HEK293 (cell line): ENCODE measurements around the gene MSRB3.

ENCODE experiments used
- CTCF ChIA-PET: fragments of 350-600 bp; formaldehyde crosslinking; extraction: SDS; loops from one replicate; lab custom pipeline; 2021; ENCODE audit warnings: antibody characterized with exemption; lab: Yijun Ruan, JAX
- POLR2A ChIA-PET: fragments of 300-600 bp; formaldehyde crosslinking; extraction: SDS; loops from one replicate; lab custom pipeline; 2020; ENCODE audit warnings: antibody characterized with exemption, inconsistent platforms; lab: Yijun Ruan, JAX
- H3K27ac ChIP-seq: fragments of 200-500 bp; sonication (Bioruptor generic); 2 replicates; pipeline ENCODE4 v1.5.1; 2014; ENCODE audit warnings: low read depth, low read length, control low read depth, inconsistent platforms; ENCODE audit errors: extremely low read depth
- H3K36me3 ChIP-seq, 2 experiments: fragments of 200-500 bp in 1 of 2; sonication (Bioruptor generic) in 1 of 2; 1 replicate in 1 of 2; 2 replicates in 1 of 2; pipeline ENCODE4 v1.5.1; 2014 to 2017; ENCODE audit warnings: inconsistent platforms in 2 of 2, low read length in 2 of 2; ENCODE audit not compliant: control insufficient read depth in 2 of 2, insufficient read depth in 1 of 2
- H3K4me1 ChIP-seq: fragments of 200-500 bp; sonication (Bioruptor generic); 2 replicates; pipeline ENCODE4 v1.5.1; 2014; ENCODE audit warnings: mild to moderate bottlenecking, low read length, inconsistent platforms; ENCODE audit not compliant: control insufficient read depth, insufficient read depth
- H3K4me3 ChIP-seq: 2 replicates; pipeline ENCODE4 v1.5.1; 2011; ENCODE audit warnings: low read depth, mild to moderate bottlenecking, control low read depth, low read length, moderate library complexity
- H3K9me3 ChIP-seq: fragments of 200-500 bp; sonication (Bioruptor generic); 2 replicates; pipeline ENCODE4 v1.5.1; 2014; ENCODE audit warnings: low read depth, low read length, inconsistent platforms; ENCODE audit not compliant: control insufficient read depth, insufficient read depth
- GLI2 ChIP-seq: fragments of 450-650 bp; formaldehyde crosslinking; IDR thresholded peaks from 2 replicates; pipeline ENCODE4; 2017; ENCODE audit warnings: missing biosample characterization, missing genetic modification characterization, low read depth, borderline replicate concordance
- KLF10 ChIP-seq: fragments of 450-650 bp; IDR thresholded peaks from 2 replicates; pipeline ENCODE4 v1.5.1; 2018; ENCODE audit warnings: missing biosample characterization, mild to moderate bottlenecking, missing genetic modification characterization
- PRDM4 ChIP-seq: fragments of 450-650 bp; formaldehyde crosslinking; IDR thresholded peaks from 2 replicates; pipeline ENCODE4 v1.5.1; 2017; ENCODE audit warnings: missing biosample characterization, missing genetic modification characterization
- REST ChIP-seq: fragments of 450-650 bp; formaldehyde crosslinking; IDR thresholded peaks from 2 replicates; pipeline ENCODE4 v1.5.1; 2016; ENCODE audit warnings: missing biosample characterization, missing genetic modification characterization
- SP7 ChIP-seq: fragments of 450-650 bp; formaldehyde crosslinking; IDR thresholded peaks from 2 replicates; pipeline ENCODE4 v1.5.1; 2016; ENCODE audit warnings: missing biosample characterization, missing genetic modification characterization
- TRIM28 ChIP-seq: IDR thresholded peaks from 2 replicates; pipeline ENCODE4 v1.6.1; 2011; ENCODE audit warnings: low read length, control low read depth, borderline replicate concordance
- YY2 ChIP-seq: fragments of 450-650 bp; formaldehyde crosslinking; IDR thresholded peaks from 2 replicates; pipeline ENCODE4 v1.5.1; 2016; ENCODE audit warnings: missing biosample characterization, missing genetic modification characterization
- ZBTB20 ChIP-seq: fragments of 450-650 bp; formaldehyde crosslinking; IDR thresholded peaks from 2 replicates; pipeline ENCODE4 v1.5.1; 2016; ENCODE audit warnings: missing biosample characterization, missing genetic modification characterization
- ZBTB21 ChIP-seq: fragments of 450-650 bp; formaldehyde crosslinking; IDR thresholded peaks from 2 replicates; pipeline ENCODE4 v1.5.1; 2017; ENCODE audit warnings: missing biosample characterization, missing genetic modification characterization
- ZBTB48 ChIP-seq: fragments of 450-650 bp; formaldehyde crosslinking; IDR thresholded peaks from 2 replicates; pipeline ENCODE4 v1.5.1; 2016; ENCODE audit warnings: missing biosample characterization, missing genetic modification characterization
- ZFHX2 ChIP-seq: fragments of 450-650 bp; formaldehyde crosslinking; conservative IDR thresholded peaks from 2 replicates; pipeline ENCODE4 v1.5.1; 2016; ENCODE audit warnings: missing biosample characterization, missing genetic modification characterization
- ZIC2 ChIP-seq: fragments of 450-650 bp; formaldehyde crosslinking; IDR thresholded peaks from 2 replicates; pipeline ENCODE4 v1.5.1; 2016; ENCODE audit warnings: missing biosample characterization, missing genetic modification characterization
- ZNF10 ChIP-seq: fragments of 450-650 bp; formaldehyde crosslinking; IDR thresholded peaks from 2 replicates; pipeline ENCODE4 v1.5.1; 2017; ENCODE audit warnings: missing biosample characterization, missing genetic modification characterization
- ZNF146 ChIP-seq: fragments of 450-650 bp; formaldehyde crosslinking; IDR thresholded peaks from 2 replicates; pipeline ENCODE4 v1.5.1; 2016; ENCODE audit warnings: missing biosample characterization, missing genetic modification characterization
- ZNF175 ChIP-seq: fragments of 450-650 bp; formaldehyde crosslinking; IDR thresholded peaks from 2 replicates; pipeline ENCODE4 v1.5.1; 2016; ENCODE audit warnings: missing biosample characterization, missing genetic modification characterization
- ZNF311 ChIP-seq: fragments of 450-650 bp; formaldehyde crosslinking; IDR thresholded peaks from 2 replicates; pipeline ENCODE4 v1.5.1; 2017; ENCODE audit warnings: missing biosample characterization, missing genetic modification characterization, borderline replicate concordance
- ZNF354C ChIP-seq: fragments of 450-650 bp; formaldehyde crosslinking; IDR thresholded peaks from 2 replicates; pipeline ENCODE4 v1.5.1; 2016; ENCODE audit warnings: missing biosample characterization, missing genetic modification characterization, low read depth, borderline replicate concordance
- ZNF629 ChIP-seq: fragments of 450-650 bp; formaldehyde crosslinking; IDR thresholded peaks from 2 replicates; pipeline ENCODE4 v1.5.1; 2017; ENCODE audit warnings: missing biosample characterization, missing genetic modification characterization
- ZNF639 ChIP-seq: fragments of 450-650 bp; formaldehyde crosslinking; IDR thresholded peaks from 2 replicates; pipeline ENCODE4 v1.5.1; 2016; ENCODE audit warnings: missing biosample characterization, missing genetic modification characterization
- ZNF660 ChIP-seq: fragments of 450-650 bp; IDR thresholded peaks from 2 replicates; pipeline ENCODE4 v1.5.1; 2018; ENCODE audit warnings: missing biosample characterization, mild to moderate bottlenecking, missing genetic modification characterization
- ZNF707 ChIP-seq: fragments of 450-650 bp; formaldehyde crosslinking; IDR thresholded peaks from 2 replicates; pipeline ENCODE4 v1.5.1; 2016; ENCODE audit warnings: missing biosample characterization, missing genetic modification characterization
- ZNF837 ChIP-seq: fragments of 450-650 bp; formaldehyde crosslinking; IDR thresholded peaks from 2 replicates; pipeline ENCODE4 v1.5.1; 2016; ENCODE audit warnings: missing biosample characterization, missing genetic modification characterization
- TF ChIP-seq, protein P1 (sequence below): fragments of 450-650 bp; formaldehyde crosslinking; IDR thresholded peaks from 2 replicates; pipeline ENCODE4 v1.5.1; 2016; ENCODE audit warnings: missing biosample characterization, missing genetic modification characterization, low read depth

The MSRB3 gene

DNA sequence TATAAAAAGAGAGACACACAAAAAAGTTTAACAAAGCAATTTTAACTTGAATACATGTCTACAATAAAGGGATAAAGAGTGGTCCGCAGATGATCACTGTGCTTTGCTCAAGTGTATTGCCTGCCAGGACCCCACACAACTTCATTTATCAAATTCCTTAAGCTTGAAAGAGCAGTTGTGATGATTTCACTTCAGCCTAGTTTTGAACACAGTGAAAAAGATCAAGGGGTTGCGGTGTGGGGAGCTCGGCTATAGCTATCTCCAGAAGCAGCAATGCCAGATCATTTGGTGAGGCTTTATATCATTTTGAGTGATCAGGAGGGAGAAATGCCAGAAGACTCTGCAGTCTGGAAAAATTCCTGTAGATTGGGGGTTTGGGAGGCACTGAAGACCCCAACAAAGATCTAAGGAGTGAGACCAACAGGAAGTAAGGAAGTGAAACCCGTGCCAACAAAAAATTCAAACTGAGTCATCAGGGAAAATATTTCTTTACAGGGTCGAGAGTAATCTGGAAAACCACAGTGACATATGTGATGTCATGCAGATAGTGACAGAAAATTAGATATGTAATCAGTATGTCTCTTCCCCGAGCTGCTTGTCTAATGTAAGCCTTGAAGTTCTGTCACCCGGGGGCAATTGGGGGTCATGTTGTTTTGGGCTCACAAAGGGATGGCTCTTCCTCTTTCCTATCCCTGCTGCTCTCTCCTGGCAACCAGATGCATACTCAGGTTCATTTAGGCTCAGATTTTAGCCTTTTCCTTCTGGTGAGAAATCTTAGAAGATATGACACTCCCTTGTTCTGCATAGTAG lies 221.8 kb downstream of the MSRB3 start:
- Histone ChIP-seq H3K4me1 (peaks cover 2% of the 10 kb centered on the region; the same call in 1 of the 2 replicates), H3K4me3 (no peak overlapping the region), H3K36me3 (no peaks in the 10 kb centered on the region), H3K27ac (no peak overlapping the region), H3K9me3 (no peaks in the 10 kb centered on the region)
- TF ChIP-seq TRIM28 (no peak), ZNF146 (tag by site-specific recombination) (no peak), ZBTB21 (tag by site-specific recombination) (peak; percentile 71), ZNF354C (tag by site-specific recombination) (no peak), PRDM4 (tag by site-specific recombination) (no peak), ZIC2 (no peak), ZNF10 (no peak), ZNF660 (no peak), ZBTB20 (tag by site-specific recombination) (no peak), ZNF629 (tag by site-specific recombination) (peak; percentile 61), ZNF175 (tag by site-specific recombination) (no peak), SP7 (tag by site-specific recombination) (no peak), ZBTB48 (tag by site-specific recombination) (peak; percentile 36; the same call in 1 of the 2 replicates)
- TF ChIP-seq, protein P1, sequence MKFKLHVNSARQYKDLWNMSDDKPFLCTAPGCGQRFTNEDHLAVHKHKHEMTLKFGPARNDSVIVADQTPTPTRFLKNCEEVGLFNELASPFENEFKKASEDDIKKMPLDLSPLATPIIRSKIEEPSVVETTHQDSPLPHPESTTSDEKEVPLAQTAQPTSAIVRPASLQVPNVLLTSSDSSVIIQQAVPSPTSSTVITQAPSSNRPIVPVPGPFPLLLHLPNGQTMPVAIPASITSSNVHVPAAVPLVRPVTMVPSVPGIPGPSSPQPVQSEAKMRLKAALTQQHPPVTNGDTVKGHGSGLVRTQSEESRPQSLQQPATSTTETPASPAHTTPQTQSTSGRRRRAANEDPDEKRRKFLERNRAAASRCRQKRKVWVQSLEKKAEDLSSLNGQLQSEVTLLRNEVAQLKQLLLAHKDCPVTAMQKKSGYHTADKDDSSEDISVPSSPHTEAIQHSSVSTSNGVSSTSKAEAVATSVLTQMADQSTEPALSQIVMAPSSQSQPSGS (tag by site-specific recombination) = peak; percentile 69; the same call in 1 of the 2 replicates
- CTCF ChIA-PET = no interaction called here
- POLR2A ChIA-PET = no interaction called here

DNA sequence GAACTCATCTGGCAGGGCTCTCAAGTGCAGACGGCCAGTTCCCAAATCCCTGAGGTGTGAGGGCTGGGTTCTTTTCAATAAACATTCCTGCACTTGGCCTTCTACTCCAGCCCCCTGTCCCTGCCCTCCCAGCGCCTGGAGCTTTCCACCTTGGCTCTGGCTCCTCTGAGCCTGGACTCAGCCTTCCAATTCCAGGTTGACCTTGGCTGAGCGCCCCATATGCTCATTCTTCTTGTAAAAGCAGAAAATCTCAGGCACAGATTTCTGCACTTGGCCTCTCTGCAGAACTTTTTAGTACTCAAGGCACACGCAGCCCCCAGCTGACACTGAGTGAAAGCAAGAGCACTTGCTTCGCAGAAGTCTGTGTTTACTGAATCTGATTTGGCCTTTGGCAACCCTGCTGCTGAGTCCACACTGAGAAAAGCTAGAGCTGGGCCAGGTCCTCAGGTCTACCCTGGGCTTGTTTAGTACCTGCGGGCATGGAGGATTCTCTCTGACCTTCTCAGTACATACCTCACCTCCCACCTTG lies 222.7 kb downstream of the MSRB3 start:
- Histone ChIP-seq H3K4me3 (no peak overlapping the region), H3K9me3 (no peaks in the 10 kb centered on the region), H3K36me3 (no peaks in the 10 kb centered on the region), H3K4me1 (0 out of 2 replicates have a peak, but pooled peaks cover 2% of the 10 kb centered on the region), H3K27ac (no peak overlapping the region)
- CTCF ChIA-PET = no interaction called here
- TF ChIP-seq GLI2 = no peak
- no peak for TF ChIP-seq YY2 (tag by site-specific recombination)
- no peak for TF ChIP-seq KLF10
- POLR2A ChIA-PET = no interaction called here

- H3K9me3 ChIP-seq = no peaks in the 10 kb centered on the region
- CTCF ChIA-PET = no interaction called here
Observed at GRCh38 chr12:65501935-65502334, 223.5 kb downstream of the MSRB3 start.

More at GRCh38 chr12:65501935-65502334, 223.5 kb downstream of the MSRB3 start:
- no peak overlapping the region for H3K4me3 ChIP-seq
- POLR2A ChIA-PET = no interaction called here
- peak; percentile 82 for TF ChIP-seq REST (tag by site-specific recombination)
- TF ChIP-seq ZFHX2 (tag by site-specific recombination) = no peak
- TF ChIP-seq ZNF837 (tag by site-specific recombination) = no peak
- TF ChIP-seq ZNF707 = no peak
- TF ChIP-seq ZNF639 (tag by site-specific recombination) = no peak
- TF ChIP-seq ZNF311 (tag by site-specific recombination) = no peak
- TF ChIP-seq, all 188 proteins: peak for 1
- no peak overlapping the region for H3K27ac ChIP-seq
- H3K36me3 ChIP-seq = no peaks in the 10 kb centered on the region
- 0 out of 2 replicates have a peak, but pooled peaks cover 2% of the 10 kb centered on the region for H3K4me1 ChIP-seq
